ENCODE results near the gene ABT1. TPM values are rescaled to one million over a fixed set of nuclear protein-coding genes. Genes with fewer than 3 reads are reported as not detected.

The ABT1 gene
- total and polyA plus RNA-seq, 2 experiments from 2014 or later: 10.9 to 17.6 TPM

DNA sequence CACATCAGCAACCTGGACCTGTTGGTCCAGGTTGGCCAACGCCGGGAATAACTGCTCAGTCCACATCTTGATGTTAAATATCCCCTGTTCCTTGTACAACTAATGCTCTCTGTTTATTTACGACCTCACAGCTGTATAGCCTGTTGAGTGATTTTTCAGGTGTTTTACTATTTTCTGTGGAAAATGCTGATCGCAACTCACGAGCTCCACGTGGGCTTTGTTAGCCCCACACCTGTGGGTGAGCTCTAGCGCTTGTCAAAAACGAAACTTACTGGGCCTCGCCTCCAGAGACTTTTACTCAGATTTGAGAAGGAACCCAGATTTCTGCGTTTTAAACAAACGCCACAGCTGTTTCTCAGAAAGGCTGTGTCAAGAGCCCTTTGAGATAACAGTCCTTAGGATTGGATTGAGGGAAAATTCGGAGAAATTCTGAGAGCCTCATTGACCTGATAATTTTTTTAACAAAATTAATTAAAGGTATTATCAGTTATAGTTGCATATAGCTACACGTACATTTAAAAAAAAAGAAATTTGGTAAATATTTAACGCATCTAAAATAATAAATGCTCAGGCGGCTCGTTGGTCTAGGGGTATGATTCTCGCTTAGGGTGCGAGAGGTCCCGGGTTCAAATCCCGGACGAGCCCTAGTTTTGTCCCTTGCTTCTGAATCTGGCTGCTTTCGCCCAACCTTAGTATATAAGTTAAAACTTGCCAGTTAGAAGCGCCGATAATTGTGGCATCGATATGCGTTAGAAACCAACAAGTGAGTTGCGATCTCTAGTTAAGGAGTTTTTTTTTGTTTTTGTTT is 41.9 kb upstream of the ABT1 start:
- Histone ChIP-seq H3K79me2 (ENCODE audit: insufficient read depth) (no peaks in the 10 kb centered on the region), H2AFZ (peak overlapping the region; percentile 51), H4K20me1 (ENCODE audit: insufficient read depth) (no peaks in the 10 kb centered on the region), H3K4me1 (ENCODE audit: insufficient read depth) (0 out of 2 replicates have a peak, but pooled peaks cover 8% of the 10 kb centered on the region), H3K9me3 (ENCODE audit: low read depth) (no peaks in the 10 kb centered on the region), H3K4me3 (peak overlapping the region; percentile 74), H3F3A (ENCODE audit: insufficient read depth) (peaks cover 50% of the 10 kb centered on the region), H3K27me3 (replicated peaks; ENCODE audit: insufficient read depth) (no peaks in the 10 kb centered on the region), H3K4me2 (ENCODE audit: unreplicated experiment) (peak overlapping the region; percentile 78), H3K9ac (peak overlapping the region; percentile 40), H3K27ac (peak overlapping the region; percentile 71), H3K9me2 (ENCODE audit: insufficient read depth) (no peaks in the 10 kb centered on the region), H3K36me3 (ENCODE audit: low read depth) (no peaks in the 10 kb centered on the region)
- in situ Hi-C loops (cut with MboI): no loop called here
- WGBS, 2 experiments (ENCODE audit: low coverage in 1 of 2, low lambda C conversion rate in 2 of 2, missing lambda C conversion rate in 2 of 2): 0 to 1% methylated on average over 27 of the region's 27 CpGs
- no peak for TF ChIP-seq EZH2 (IDR thresholded peaks at IDR 0.05; ENCODE audit: insufficient read depth, poor library complexity, severe bottlenecking)
- TF ChIP-seq EZH2phosphoT487 (IDR thresholded peaks at IDR 0.05; ENCODE audit: insufficient read depth, low read depth): no peak
- DNase-seq: peak; percentile 69

GRCh38 chr6:26555505-26556262 is 41.1 kb upstream of the ABT1 start:
- Histone ChIP-seq H3K4me1 (ENCODE audit: insufficient read depth) (0 out of 2 replicates have a peak, but pooled peaks cover 8% of the 10 kb centered on the region), H3K27me3 (replicated peaks; ENCODE audit: insufficient read depth) (no peaks in the 10 kb centered on the region), H3K4me3 (peak overlapping the region; percentile 74), H3K27ac (peak overlapping the region; percentile 8; the same call in 1 of the 2 replicates), H3K36me3 (ENCODE audit: low read depth) (no peaks in the 10 kb centered on the region), H4K20me1 (ENCODE audit: insufficient read depth) (no peaks in the 10 kb centered on the region), H3K4me2 (ENCODE audit: unreplicated experiment) (peak overlapping the region; percentile 78), H3K9ac (0 out of 2 replicates have a peak overlapping the region, but pooled peaks have one; percentile 9), H2AFZ (peak overlapping the region; percentile 42; the same call in 1 of the 2 replicates), H3K9me2 (ENCODE audit: insufficient read depth) (no peaks in the 10 kb centered on the region), H3K79me2 (ENCODE audit: insufficient read depth) (no peaks in the 10 kb centered on the region), H3K9me3 (ENCODE audit: low read depth) (no peaks in the 10 kb centered on the region), H3F3A (ENCODE audit: insufficient read depth) (peaks cover 50% of the 10 kb centered on the region)
- no peak for TF ChIP-seq EZH2phosphoT487 (IDR thresholded peaks at IDR 0.05; ENCODE audit: insufficient read depth, low read depth)
- TF ChIP-seq EZH2 (IDR thresholded peaks at IDR 0.05; ENCODE audit: insufficient read depth, poor library complexity, severe bottlenecking): no peak
- in situ Hi-C loops (cut with MboI): no loop called here
- peak; percentile 53 for DNase-seq
- WGBS, 2 experiments (ENCODE audit: low coverage in 1 of 2, low lambda C conversion rate in 2 of 2, missing lambda C conversion rate in 2 of 2): 37 to 45% methylated on average over 19 of the region's 19 CpGs

GRCh38 chr6:26556263-26557070 is 40.3 kb upstream of the ABT1 start:
- Histone ChIP-seq H2AFZ (no peak overlapping the region), H3K9me2 (ENCODE audit: insufficient read depth) (no peaks in the 10 kb centered on the region), H3K27ac (peak overlapping the region; percentile 51; the same call in 1 of the 2 replicates), H3F3A (ENCODE audit: insufficient read depth) (peaks cover 50% of the 10 kb centered on the region), H3K4me1 (ENCODE audit: insufficient read depth) (0 out of 2 replicates have a peak, but pooled peaks cover 8% of the 10 kb centered on the region), H3K9me3 (ENCODE audit: low read depth) (no peaks in the 10 kb centered on the region), H4K20me1 (ENCODE audit: insufficient read depth) (no peaks in the 10 kb centered on the region), H3K4me3 (peak overlapping the region; percentile 74), H3K9ac (no peak overlapping the region), H3K79me2 (ENCODE audit: insufficient read depth) (no peaks in the 10 kb centered on the region), H3K36me3 (ENCODE audit: low read depth) (no peaks in the 10 kb centered on the region), H3K4me2 (ENCODE audit: unreplicated experiment) (peak overlapping the region; percentile 78), H3K27me3 (replicated peaks; ENCODE audit: insufficient read depth) (no peaks in the 10 kb centered on the region)
- WGBS, 2 experiments (ENCODE audit: low coverage in 1 of 2, low lambda C conversion rate in 2 of 2, missing lambda C conversion rate in 2 of 2): 12% methylated on average over 16 of the region's 16 CpGs
- in situ Hi-C loops (cut with MboI): no loop called here
- DNase-seq: peak; percentile 89
- no peak for TF ChIP-seq EZH2 (IDR thresholded peaks at IDR 0.05; ENCODE audit: insufficient read depth, poor library complexity, severe bottlenecking)
- TF ChIP-seq EZH2phosphoT487 (IDR thresholded peaks at IDR 0.05; ENCODE audit: insufficient read depth, low read depth): no peak

Measured in GM23248 (cell line).